GM19452 (cell line): ENCODE measurements around the gene LMF2.

ENCODE experiments used
- ATAC-seq: cut with Tn5 transposase; IDR thresholded peaks from one replicate; pipeline ENCODE4 v1.9.1; 2021; ENCODE audit not compliant: unreplicated experiment

The LMF2 gene

DNA sequence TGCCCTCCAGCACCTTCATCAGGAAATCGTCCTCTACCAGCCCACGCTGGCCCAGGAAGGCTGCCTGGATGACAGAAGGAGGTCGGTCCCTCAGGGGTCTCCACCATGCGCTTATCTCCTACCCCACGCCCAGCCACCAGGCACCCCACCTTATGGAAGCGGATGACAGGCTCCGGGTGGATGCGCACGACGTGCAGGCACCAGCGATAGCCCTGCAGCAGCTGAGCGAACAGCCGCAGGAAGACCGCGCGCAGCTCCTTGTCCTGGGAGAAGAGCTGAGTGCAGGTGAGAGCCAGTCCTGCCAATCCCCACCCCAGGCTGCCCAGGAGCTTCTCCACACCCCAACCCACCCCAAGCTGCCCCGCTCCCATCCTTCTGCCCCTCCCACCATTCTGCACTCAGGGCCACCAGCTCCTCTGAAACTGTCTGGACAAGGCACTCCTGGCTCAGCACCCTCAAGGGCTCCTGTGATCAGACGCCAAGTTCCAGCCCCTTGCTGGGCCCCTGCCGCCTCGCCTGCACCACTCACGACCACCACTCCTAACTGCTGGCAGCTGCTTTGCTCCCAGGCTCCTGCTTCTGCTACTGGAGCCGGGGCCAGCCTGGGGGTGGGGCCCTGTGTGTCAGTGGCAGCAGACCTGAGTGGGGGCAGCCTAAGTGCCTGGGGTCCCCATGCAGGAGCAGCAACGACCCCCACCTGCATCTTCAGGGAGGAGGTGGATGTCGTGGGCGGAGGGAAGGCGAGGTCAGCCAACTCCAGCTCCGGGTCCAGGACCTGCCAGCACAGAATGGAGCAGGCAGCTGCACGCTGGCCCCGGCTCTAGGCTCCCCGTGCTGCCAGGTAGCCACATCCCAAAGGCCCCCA lies 42.2 kb downstream of the LMF2 start:
- ATAC-seq, result no peak

- no peak for ATAC-seq
Measured at GRCh38 chr22:50464451-50464850, 43.1 kb downstream of the LMF2 start.

DNA sequence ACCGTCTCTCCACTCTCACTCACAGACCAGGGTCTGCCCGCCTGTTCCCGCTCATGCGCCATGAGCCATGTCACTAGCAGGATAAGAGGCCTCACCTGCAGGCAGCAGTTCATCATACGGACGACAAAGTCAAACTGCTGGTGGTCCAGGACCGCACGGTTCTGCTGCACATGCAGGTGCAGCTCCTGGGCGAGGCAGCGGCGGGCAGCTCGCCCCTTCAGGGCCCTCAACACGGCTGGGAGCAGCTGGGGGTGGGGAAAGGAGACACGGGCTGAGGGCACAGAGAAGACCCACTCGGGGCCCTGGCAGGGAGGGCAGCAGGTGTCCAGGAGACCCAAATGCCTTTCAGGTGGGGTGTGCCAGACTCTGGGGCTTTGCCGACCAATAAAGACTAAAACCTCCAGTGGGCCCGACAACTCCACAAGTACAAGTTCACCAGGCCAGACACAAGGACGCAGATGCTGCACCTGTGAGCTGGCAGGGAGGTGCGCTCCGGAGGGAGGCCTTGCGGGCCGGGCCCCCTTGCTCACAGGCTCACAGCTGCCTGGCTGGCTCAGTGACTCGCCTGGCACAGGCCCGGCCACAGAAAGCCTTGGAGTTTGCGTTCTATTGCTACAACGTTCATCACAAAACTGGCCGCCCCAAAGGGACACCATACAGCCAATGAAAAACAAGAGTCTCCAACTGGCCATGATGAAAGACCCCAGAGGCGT lies 44.2 kb downstream of the LMF2 start:
- no peak for ATAC-seq

GRCh38 chr22:50461979-50462540 lies 45.4 kb downstream of the LMF2 start:
- ATAC-seq, result no peak

DNA sequence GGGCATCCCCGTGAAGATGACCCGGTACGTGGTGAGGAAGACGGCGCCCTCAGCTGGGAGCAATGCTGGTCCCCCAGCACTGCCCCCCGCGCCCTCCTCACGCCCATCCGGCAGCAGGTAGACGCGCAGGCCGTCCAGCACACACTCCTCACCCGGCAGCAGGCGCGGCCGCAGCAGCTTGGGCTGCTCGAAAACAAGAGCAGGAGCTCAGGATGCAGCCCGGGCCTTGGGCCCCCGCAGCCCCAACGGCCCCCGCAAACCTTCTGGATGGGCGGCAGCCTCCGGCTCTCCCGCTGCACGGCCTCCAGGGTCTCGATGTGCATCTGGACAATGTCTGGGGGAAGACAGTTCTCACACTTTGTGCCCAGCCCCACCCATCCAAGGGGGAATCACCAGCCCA lies 46.0 kb downstream of the LMF2 start:
- no peak for ATAC-seq

DNA sequence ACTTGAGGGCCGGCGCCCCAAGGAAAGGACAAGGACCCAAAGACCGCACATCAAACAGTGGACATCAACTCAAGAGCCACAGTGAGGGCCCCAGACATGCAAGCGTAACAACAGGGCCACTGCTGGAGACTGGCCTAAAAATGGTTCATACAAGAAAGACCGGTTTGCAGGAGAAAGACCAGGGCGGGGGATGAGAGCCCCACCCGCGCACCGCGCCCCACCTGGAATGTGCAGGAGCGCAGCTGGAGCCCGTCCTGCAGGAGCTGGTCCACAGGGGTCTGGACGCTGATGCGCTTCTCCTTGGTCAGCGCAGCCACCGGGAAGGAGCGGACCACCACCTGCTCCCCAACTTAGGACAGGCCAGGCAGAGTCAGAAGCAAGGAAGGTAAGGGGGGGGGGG lies 46.6 kb downstream of the LMF2 start:
- ATAC-seq, result no peak

DNA sequence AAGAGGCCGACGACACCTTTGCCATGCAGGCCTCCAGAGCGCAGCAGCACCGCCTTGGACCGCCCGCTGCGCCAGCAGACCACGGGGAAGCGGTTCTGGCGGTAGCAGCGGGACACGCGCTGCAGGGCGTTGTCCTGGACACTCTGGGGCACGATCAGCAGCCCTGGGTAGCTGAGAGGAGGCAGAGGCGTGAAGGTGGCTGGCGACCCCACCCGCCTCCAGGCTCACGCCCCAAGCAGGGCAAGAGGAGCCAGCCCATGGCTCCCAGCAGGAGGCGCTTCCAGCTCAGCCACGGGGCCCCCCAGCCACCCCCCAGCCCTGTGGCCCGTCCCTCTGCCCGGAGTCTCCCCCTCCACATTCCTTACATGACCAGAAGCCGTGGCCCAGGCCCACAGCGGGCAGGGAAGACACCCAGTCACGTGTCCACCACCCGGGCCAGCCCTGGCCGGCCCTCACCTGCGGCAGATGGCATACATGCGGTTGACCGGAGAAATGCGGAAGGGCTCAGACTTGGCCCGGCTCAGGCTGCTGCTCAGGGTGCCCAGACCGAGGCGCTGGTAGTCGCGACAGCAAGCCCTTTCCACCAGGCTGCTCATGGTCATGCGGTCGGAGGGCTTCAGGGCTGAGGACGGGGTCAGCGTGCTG lies 47.9 kb downstream of the LMF2 start:
- ATAC-seq, result no peak

DNA sequence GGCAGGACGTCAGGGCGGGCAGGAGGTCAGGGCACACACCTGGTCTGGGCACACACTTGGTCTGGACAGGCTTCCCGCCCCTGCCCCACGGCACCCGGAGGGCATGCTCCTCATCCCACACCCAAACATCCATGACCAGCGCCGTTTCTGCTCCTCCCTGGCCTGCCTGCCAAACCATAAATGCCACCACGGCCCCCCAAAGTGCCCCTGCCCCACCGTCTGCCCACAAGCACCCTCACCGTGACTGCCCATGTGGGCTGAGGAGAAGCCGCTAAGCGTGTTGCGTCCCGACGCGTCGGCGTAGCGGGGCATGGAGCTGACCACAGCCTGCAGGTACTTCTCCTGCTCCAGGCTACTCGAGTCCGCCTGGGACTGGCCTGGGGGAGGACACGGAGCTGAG lies 48.5 kb downstream of the LMF2 start:
- no peak for ATAC-seq

DNA sequence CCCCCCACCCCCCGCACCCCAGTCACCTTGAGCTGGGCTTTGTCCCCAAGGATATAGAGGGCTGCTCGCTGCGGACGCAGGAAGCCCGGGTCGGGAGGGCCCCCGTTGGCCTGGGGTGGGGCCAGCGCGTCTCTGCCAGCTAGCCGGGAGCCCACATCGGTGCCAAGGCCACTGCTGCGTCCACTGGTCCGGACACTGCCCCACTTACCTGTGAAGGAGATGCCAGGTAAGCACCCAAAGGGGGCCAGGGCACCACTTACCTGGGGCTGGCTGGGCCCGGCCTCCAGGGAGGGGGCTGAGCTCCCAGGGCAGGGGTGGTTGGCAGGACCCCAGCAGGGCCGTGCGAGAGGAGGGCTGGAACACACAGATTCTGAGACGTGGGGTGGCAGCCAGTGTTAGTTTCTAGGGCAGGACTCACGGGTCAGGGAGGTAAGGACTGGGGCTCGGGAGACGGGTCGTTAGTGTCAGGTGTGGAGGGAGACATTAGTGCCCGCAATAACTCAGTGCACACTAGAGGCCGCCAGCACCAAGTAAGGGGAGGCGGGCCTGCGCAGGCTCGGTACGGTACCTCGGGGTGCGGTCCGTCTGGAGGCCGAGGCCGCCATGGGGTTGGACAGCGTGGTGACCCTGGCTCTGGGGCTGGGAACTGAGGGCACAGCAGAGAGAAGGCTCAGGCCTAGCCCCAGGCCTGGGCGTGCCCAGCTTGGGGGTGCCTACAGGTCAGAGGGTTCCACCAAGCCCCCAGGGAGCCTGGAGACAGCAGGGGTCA lies 50.9 kb downstream of the LMF2 start:
- ATAC-seq, result no peak

DNA sequence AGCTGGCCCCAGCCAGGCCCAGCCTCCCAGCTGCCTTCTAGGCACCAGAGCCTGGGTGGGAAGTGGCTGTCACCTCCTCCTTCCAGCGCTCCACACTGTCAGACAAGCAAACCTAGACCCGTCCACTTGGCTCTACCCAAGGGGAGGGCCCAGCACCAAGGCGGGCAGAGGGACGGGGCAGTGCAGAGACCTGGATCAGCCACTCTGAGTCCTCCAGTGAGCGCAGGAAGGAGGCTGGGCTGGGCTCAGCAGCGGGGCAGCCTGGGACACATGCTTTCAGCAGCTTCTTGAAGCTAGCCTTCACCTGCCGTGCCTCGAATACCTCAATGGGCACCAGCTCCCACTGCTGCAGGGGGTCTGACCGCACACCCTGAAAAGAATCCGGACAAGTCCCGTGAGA lies 51.5 kb downstream of the LMF2 start:
- ATAC-seq, result no peak

DNA sequence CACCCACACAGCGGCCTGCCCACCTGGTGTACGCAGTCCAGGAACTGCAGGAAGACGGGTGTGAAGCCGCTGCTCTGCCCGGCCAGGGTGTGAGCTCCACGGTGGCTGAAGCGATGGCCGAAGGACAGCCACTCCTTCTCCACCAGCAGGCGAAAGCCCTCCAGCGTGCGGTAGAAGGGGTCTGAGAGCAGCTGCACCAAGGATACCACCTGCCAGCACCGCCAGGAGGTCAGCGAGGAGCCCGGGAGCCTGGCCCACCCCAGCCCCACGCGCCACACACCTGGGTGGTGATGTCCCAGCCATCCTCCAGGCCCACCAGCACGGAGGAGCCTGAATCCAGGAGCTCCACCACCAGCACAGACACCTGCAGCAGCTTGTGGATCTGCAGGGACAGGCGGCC lies 52.3 kb downstream of the LMF2 start:
- ATAC-seq, result no peak

DNA sequence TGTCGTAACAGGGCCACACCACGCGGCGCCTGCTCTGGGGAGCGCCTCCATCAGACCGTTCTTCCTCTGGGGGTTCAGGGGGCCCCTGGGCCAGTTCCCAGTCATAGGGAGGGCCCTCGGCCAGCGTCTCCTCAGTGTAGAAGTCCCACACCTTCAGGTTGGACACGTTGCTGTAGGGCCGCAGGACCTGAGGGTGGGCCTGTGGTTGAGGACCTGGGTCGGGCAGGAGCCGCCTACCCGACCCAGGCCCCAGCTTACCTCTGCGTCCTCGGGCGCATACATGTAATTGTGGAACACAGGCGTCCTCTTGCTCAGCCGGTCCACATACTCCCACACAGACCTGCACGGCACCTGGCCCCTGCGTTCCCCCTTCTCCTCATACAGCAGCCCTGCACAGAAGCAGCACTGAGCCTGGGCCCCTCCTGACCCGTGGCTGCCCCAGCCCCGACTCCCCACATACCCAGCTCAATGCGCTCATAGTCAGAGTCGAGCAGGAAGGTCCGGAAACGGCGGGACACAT lies 52.9 kb downstream of the LMF2 start:
- ATAC-seq, result no peak
